ENCODE results near the gene HP1BP3. TPM values are rescaled to one million over a fixed set of nuclear protein-coding genes. Genes with fewer than 3 reads are reported as not detected.
A peak's percentile ranks its signal among the peaks of the same experiment; 100 is the strongest.

HP1BP3 gene
- total and polyA plus RNA-seq, 8 donors: 48.0 to 138 (median 65.0) TPM

DNA sequence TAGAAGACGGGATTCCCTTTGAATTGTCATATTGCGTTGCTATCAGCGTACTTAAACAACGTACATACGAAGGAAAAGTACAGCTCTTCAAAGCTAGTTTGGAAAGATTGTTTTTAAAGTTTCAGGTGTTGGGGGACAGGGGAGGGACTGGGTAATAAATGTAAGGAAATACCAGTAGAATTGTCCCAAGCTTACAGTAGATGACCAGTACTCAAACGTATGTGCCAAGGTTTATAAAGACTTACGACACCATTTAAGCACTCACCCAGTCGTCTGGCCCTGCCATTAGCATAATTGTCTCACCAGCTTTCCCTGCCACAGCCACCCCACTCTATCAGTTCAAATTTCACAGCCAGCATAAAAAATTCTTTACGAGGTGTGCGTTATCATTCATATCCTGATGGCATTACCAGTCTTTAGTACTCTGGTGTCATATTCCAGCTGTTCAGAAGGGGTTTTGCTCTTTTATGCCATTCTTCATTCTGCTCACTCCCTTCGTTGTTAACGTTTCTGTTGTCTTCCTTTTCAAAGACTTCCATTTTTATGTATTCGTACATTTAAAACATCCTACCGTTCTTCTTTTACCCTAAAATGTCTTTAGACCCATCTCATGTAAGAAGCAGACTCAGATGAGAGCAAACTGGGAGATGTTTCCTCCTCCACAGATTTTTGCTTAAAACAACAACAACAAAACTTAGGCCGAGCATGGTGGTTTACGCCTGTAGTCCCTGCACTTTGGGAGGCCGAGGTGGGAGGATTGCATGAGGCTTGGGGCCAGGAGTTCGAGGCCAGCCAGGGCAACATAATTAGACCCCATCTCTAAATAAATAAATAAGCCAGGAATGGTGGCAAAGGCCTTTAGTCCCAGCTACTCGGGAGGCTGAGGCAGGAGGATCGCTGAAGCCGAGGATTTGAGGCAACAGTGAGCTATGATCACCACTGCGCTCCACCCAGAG, 1.0 kb upstream of the HP1BP3 start:
- peak in 1 of 6 donors; percentile 19 for DNase-seq
- ATAC-seq: no peak
- WGBS, 2 donors: 44 to 47% methylated on average over 22 of the region's 22 CpGs
- Histone ChIP-seq H3K9me3 (no peaks in the 10 kb centered on the region), H3K4me3 (peak overlapping the region; percentile 68 to 98 (median 86)), H3K36me3 (no peaks in the 10 kb centered on the region), H3K4me1 (peaks cover 4 to 12% (median 8%) of the 10 kb centered on the region in 3 donors), H3K27ac (peak overlapping the region; percentile 89 to 99 (median 95)), H3K27me3 (no peaks in the 10 kb centered on the region)
- no peak for FAIRE-seq
- TF ChIP-seq, protein P1, sequence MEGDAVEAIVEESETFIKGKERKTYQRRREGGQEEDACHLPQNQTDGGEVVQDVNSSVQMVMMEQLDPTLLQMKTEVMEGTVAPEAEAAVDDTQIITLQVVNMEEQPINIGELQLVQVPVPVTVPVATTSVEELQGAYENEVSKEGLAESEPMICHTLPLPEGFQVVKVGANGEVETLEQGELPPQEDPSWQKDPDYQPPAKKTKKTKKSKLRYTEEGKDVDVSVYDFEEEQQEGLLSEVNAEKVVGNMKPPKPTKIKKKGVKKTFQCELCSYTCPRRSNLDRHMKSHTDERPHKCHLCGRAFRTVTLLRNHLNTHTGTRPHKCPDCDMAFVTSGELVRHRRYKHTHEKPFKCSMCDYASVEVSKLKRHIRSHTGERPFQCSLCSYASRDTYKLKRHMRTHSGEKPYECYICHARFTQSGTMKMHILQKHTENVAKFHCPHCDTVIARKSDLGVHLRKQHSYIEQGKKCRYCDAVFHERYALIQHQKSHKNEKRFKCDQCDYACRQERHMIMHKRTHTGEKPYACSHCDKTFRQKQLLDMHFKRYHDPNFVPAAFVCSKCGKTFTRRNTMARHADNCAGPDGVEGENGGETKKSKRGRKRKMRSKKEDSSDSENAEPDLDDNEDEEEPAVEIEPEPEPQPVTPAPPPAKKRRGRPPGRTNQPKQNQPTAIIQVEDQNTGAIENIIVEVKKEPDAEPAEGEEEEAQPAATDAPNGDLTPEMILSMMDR (IDR thresholded peaks at IDR 0.05): no peak
- intact Hi-C loops (cut with DNase I): no loop called here

- TF ChIP-seq, protein P1 (IDR thresholded peaks at IDR 0.05): no peak
- DNase-seq (peak; percentile 93 to 98 (median 96)), ATAC-seq (peak; percentile 89 to 95 (median 92)), FAIRE-seq (no peak)
- Histone ChIP-seq H3K4me3 (peak overlapping the region; percentile 68 to 98 (median 86)), H3K9me3 (no peaks in the 10 kb centered on the region), H3K27ac (peak overlapping the region; percentile 89 to 99 (median 95)), H3K27me3 (no peaks in the 10 kb centered on the region), H3K36me3 (no peaks in the 10 kb centered on the region), H3K4me1 (peaks cover 4 to 12% (median 10%) of the 10 kb centered on the region in 3 donors)
- intact Hi-C loops (cut with DNase I): no loop called here
- 0 to 1% methylated on average over 72 to 102 of the region's 102 CpGs for whole genome bisulfite sequencing, 2 donors
These were observed 666 bp downstream of the HP1BP3 start for GRCh38 chr1:20786253-20787028.

DNA sequence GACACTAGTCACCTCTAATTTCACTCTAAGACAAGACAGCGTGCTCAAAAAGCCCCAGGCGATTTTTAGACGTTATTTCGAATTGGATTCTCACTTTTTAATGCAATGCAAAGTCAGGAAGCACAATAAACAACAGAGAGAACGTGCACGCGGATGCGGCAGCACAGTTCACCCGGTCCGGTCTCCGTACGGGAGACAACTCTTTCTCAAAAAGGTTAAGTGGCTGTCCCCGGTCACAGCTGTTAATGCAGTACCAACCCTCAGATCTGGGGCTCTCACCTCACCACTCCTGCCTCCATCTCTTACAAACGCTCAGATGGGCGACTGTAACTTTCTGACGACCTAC, 1.2 kb downstream of the HP1BP3 start:
- WGBS, 2 donors: 0% methylated on average over 16 of the region's 16 CpGs
- H3K36me3 ChIP-seq: no peaks in the 10 kb centered on the region
- DNase-seq (no peak), FAIRE-seq (no peak), ATAC-seq (peak; percentile 1 to 8 (median 2))
- H3K27me3 ChIP-seq: no peaks in the 10 kb centered on the region
- TF ChIP-seq, protein P1 (IDR thresholded peaks at IDR 0.05): no peak
- intact Hi-C loops (cut with DNase I): no loop called here
- peak overlapping the region; percentile 89 to 99 (median 95) for H3K27ac ChIP-seq
- H3K4me1 ChIP-seq: peaks cover 4 to 14% (median 12%) of the 10 kb centered on the region in 3 donors
- peak overlapping the region; percentile 68 to 98 (median 86) for H3K4me3 ChIP-seq
- H3K9me3 ChIP-seq: no peaks in the 10 kb centered on the region

DNA sequence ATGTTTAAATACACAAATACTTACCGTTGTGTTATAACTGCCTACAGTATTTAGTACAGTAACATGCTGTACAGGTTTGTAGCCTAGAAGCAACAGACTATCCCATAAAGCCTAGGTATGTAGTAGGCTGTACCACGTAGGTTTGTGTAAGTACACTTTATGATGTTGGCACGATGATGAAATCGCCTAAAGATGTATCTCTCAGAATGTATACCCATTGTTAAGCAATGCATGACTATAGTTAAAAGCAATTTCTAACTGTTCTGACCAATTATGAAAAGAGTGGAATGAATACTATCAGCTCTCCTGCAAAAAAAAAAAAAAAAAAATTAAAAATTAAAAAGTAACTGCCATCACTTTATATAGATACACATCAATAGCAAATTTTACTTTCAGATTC, 11.4 kb downstream of the HP1BP3 start:
- H3K36me3 ChIP-seq: peaks cover 3 to 45% (median 27%) of the 10 kb centered on the region in 3 donors
- 79 to 89% methylated on average over 4 of the region's 4 CpGs for WGBS, 2 donors
- peaks cover 0 to 6% (median 0%) of the 10 kb centered on the region in 3 donors for H3K4me1 ChIP-seq
- H3K27me3 ChIP-seq: no peaks in the 10 kb centered on the region
- no peak overlapping the region for H3K4me3 ChIP-seq
- TF ChIP-seq, protein P1 (IDR thresholded peaks at IDR 0.05): no peak
- intact Hi-C loops (cut with DNase I): no loop called here
- FAIRE-seq (no peak), DNase-seq (no peak), ATAC-seq (no peak)
- H3K27ac ChIP-seq: no peak overlapping the region
- H3K9me3 ChIP-seq: no peaks in the 10 kb centered on the region

Measured in pancreas (tissue), 10 donors.